22Rv1 (cell line): Measurements from ENCODE around the gene NIBAN1.

Experiments used
- CTCF ChIP-seq: fragments of 450-650 bp; IDR thresholded peaks from 2 replicates; pipeline ENCODE4 v1.5.1; 2017; ENCODE audit warnings: mild to moderate bottlenecking
- ZFX ChIP-seq: fragments of 450-650 bp; IDR thresholded peaks from 2 replicates; pipeline ENCODE4 v1.6.1; 2017; ENCODE audit warnings: antibody characterized with exemption, borderline replicate concordance

- TF ChIP-seq CTCF (no peak), ZFX (no peak)
These were observed 40.4 kb downstream of the NIBAN1 start for GRCh38 chr1:184933944-184934343.
